ENCODE measurements around the gene ASPN.

ASPN gene

GRCh38 chr9:92474587-92474986 lies 7.7 kb downstream of the ASPN start:
- no peak overlapping the region for H3K27ac ChIP-seq (ENCODE audit: low read length)
- H3K4me1 ChIP-seq (ENCODE audit: control insufficient read depth, insufficient read depth, low read length) = peaks cover 18% of the 10 kb centered on the region
- H3K9ac ChIP-seq (ENCODE audit: low read length in 2 of 2) = no peak overlapping the region
- H3K9me3 ChIP-seq (ENCODE audit: control insufficient read depth in 2 of 2, low read length in 2 of 2) = no peaks in the 10 kb centered on the region
- H3K4me3 ChIP-seq (ENCODE audit: low read length in 2 of 2) = no peak overlapping the region
- H3K27me3 ChIP-seq (ENCODE audit: control insufficient read depth in 1 of 2, insufficient read depth in 2 of 2, low read length in 2 of 2) = no peaks in the 10 kb centered on the region
- peaks cover 5 to 6% of the 10 kb centered on the region in 2 donors for H3K36me3 ChIP-seq (ENCODE audit: control insufficient read depth in 2 of 2, insufficient read depth in 2 of 2, low read length in 2 of 2)

DNA sequence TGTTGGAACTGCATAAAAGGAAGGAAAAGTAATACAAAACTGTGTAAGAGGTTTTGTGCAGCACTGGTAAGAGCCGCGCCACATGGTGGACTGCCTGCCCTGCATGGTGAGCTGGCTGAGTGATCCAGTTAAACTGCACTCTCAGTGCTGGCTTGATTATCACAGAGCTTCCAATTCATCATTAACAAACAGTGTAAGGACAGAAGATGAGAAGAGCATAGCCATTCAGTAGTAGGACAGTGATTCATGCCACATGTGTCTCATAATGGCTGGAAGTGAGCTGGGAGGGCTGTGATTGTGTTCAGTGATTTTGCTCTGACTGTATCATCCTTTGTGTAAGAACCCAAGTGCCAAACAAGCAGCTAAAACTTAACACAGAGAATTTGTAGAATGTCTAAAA lies 14.1 kb downstream of the ASPN start:
- H3K9me3 ChIP-seq (ENCODE audit: control insufficient read depth in 2 of 2, low read length in 2 of 2) = no peaks in the 10 kb centered on the region
- H3K4me3 ChIP-seq (ENCODE audit: low read length in 2 of 2) = no peak overlapping the region
- no peak overlapping the region for H3K27ac ChIP-seq (ENCODE audit: low read length)
- H3K27me3 ChIP-seq (ENCODE audit: control insufficient read depth in 1 of 2, insufficient read depth in 2 of 2, low read length in 2 of 2) = no peaks in the 10 kb centered on the region
- H3K4me1 ChIP-seq (ENCODE audit: control insufficient read depth, insufficient read depth, low read length) = peaks cover 7% of the 10 kb centered on the region
- H3K36me3 ChIP-seq (ENCODE audit: control insufficient read depth in 2 of 2, insufficient read depth in 2 of 2, low read length in 2 of 2) = peaks cover 7 to 17% of the 10 kb centered on the region in 2 donors
- no peak overlapping the region for H3K9ac ChIP-seq (ENCODE audit: low read length in 2 of 2)

GRCh38 chr9:92467511-92467910 lies 14.8 kb downstream of the ASPN start:
- no peak overlapping the region for H3K4me3 ChIP-seq (ENCODE audit: low read length in 2 of 2)
- H3K36me3 ChIP-seq (ENCODE audit: control insufficient read depth in 2 of 2, insufficient read depth in 2 of 2, low read length in 2 of 2) = peaks cover 7 to 17% of the 10 kb centered on the region in 2 donors
- no peaks in the 10 kb centered on the region for H3K9me3 ChIP-seq (ENCODE audit: control insufficient read depth in 2 of 2, low read length in 2 of 2)
- peaks cover 7% of the 10 kb centered on the region for H3K4me1 ChIP-seq (ENCODE audit: control insufficient read depth, insufficient read depth, low read length)
- H3K9ac ChIP-seq (ENCODE audit: low read length in 2 of 2) = no peak overlapping the region
- H3K27me3 ChIP-seq (ENCODE audit: control insufficient read depth in 1 of 2, insufficient read depth in 2 of 2, low read length in 2 of 2) = no peaks in the 10 kb centered on the region
- no peak overlapping the region for H3K27ac ChIP-seq (ENCODE audit: low read length)

DNA sequence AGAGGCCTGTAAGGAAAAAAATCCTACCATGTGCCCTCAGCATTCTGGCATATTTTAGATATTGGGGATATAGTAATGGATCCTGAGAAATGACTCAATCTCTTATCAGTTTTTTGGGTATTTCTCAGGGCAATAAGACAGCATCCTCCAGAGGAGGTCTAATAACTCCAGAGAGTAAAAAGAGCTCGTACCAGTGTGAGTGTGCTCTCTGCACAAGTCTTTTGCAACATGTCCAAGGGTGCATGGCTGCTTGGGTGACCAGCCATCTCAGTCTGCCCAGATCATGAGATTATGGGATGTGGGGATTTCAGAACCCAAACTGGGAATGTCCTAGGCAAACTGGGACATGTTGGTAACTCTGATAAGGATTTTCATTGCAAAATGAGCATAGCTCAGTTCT lies 15.3 kb downstream of the ASPN start:
- peaks cover 7% of the 10 kb centered on the region for H3K4me1 ChIP-seq (ENCODE audit: control insufficient read depth, insufficient read depth, low read length)
- no peak overlapping the region for H3K4me3 ChIP-seq (ENCODE audit: low read length in 2 of 2)
- H3K9ac ChIP-seq (ENCODE audit: low read length in 2 of 2) = no peak overlapping the region
- no peak overlapping the region for H3K27ac ChIP-seq (ENCODE audit: low read length)
- H3K36me3 ChIP-seq (ENCODE audit: control insufficient read depth in 2 of 2, insufficient read depth in 2 of 2, low read length in 2 of 2) = peaks cover 7 to 17% of the 10 kb centered on the region in 2 donors
- H3K27me3 ChIP-seq (ENCODE audit: control insufficient read depth in 1 of 2, insufficient read depth in 2 of 2, low read length in 2 of 2) = no peaks in the 10 kb centered on the region
- no peaks in the 10 kb centered on the region for H3K9me3 ChIP-seq (ENCODE audit: control insufficient read depth in 2 of 2, low read length in 2 of 2)

DNA sequence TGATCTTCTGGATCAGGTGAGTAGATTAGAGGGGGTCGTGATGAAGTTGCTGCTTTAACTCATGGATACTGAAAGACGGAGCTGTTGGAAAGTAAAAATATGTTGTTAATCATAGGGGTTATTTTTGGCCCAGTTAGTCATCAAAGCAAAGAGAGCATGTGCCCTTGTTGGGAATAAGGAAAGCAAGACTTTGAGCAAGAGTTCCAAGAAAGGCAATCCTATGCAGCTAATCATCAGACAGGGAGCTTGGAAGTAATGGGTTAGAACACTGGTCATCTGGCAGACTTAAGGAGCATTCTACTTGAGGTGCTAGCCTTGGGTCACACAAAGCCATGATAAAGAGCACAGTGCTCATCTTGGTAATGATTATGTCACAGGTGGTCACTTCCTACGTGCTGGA lies 18.3 kb downstream of the ASPN start:
- H3K9ac ChIP-seq (ENCODE audit: low read length in 2 of 2) = peak overlapping the region; percentile 23 to 37
- peak overlapping the region; percentile 12 to 23 for H3K4me3 ChIP-seq (ENCODE audit: low read length in 2 of 2)
- peaks cover 7% of the 10 kb centered on the region for H3K4me1 ChIP-seq (ENCODE audit: control insufficient read depth, insufficient read depth, low read length)
- H3K9me3 ChIP-seq (ENCODE audit: control insufficient read depth in 2 of 2, low read length in 2 of 2) = no peaks in the 10 kb centered on the region
- no peaks in the 10 kb centered on the region for H3K27me3 ChIP-seq (ENCODE audit: control insufficient read depth in 1 of 2, insufficient read depth in 2 of 2, low read length in 2 of 2)
- peaks cover 7 to 15% of the 10 kb centered on the region in 2 donors for H3K36me3 ChIP-seq (ENCODE audit: control insufficient read depth in 2 of 2, insufficient read depth in 2 of 2, low read length in 2 of 2)
- H3K27ac ChIP-seq (ENCODE audit: low read length) = peak overlapping the region; percentile 86

GRCh38 chr9:92463387-92463786 lies 18.9 kb downstream of the ASPN start:
- Histone ChIP-seq H3K4me1 (ENCODE audit: control insufficient read depth, insufficient read depth, low read length) (peaks cover 7% of the 10 kb centered on the region), H3K9me3 (ENCODE audit: control insufficient read depth in 2 of 2, low read length in 2 of 2) (no peaks in the 10 kb centered on the region), H3K4me3 (ENCODE audit: low read length in 2 of 2) (no peak overlapping the region), H3K9ac (ENCODE audit: low read length in 2 of 2) (peak overlapping the region in 1 of 2 donors; percentile 23), H3K27me3 (ENCODE audit: control insufficient read depth in 1 of 2, insufficient read depth in 2 of 2, low read length in 2 of 2) (no peaks in the 10 kb centered on the region), H3K27ac (ENCODE audit: low read length) (peak overlapping the region; percentile 86), H3K36me3 (ENCODE audit: control insufficient read depth in 2 of 2, insufficient read depth in 2 of 2, low read length in 2 of 2) (peaks cover 7 to 13% of the 10 kb centered on the region in 2 donors)

GRCh38 chr9:92457576-92457975 lies 24.7 kb downstream of the ASPN start:
- no peak overlapping the region for H3K4me3 ChIP-seq (ENCODE audit: low read length in 2 of 2)
- H3K9ac ChIP-seq (ENCODE audit: low read length in 2 of 2) = no peak overlapping the region
- no peaks in the 10 kb centered on the region for H3K27me3 ChIP-seq (ENCODE audit: control insufficient read depth in 1 of 2, insufficient read depth in 2 of 2, low read length in 2 of 2)
- H3K4me1 ChIP-seq (ENCODE audit: control insufficient read depth, insufficient read depth, low read length) = no peaks in the 10 kb centered on the region
- H3K36me3 ChIP-seq (ENCODE audit: control insufficient read depth in 2 of 2, insufficient read depth in 2 of 2, low read length in 2 of 2) = peaks cover 0 to 7% of the 10 kb centered on the region in 2 donors
- H3K9me3 ChIP-seq (ENCODE audit: control insufficient read depth in 2 of 2, low read length in 2 of 2) = no peaks in the 10 kb centered on the region
- no peak overlapping the region for H3K27ac ChIP-seq (ENCODE audit: low read length)

GRCh38 chr9:92455217-92455616 lies 27.1 kb downstream of the ASPN start:
- no peak overlapping the region for H3K27ac ChIP-seq (ENCODE audit: low read length)
- H3K27me3 ChIP-seq (ENCODE audit: control insufficient read depth in 1 of 2, insufficient read depth in 2 of 2, low read length in 2 of 2) = no peaks in the 10 kb centered on the region
- H3K4me1 ChIP-seq (ENCODE audit: control insufficient read depth, insufficient read depth, low read length) = no peaks in the 10 kb centered on the region
- H3K4me3 ChIP-seq (ENCODE audit: low read length in 2 of 2) = no peak overlapping the region
- H3K36me3 ChIP-seq (ENCODE audit: control insufficient read depth in 2 of 2, insufficient read depth in 2 of 2, low read length in 2 of 2) = peaks cover 0 to 7% of the 10 kb centered on the region in 2 donors
- H3K9ac ChIP-seq (ENCODE audit: low read length in 2 of 2) = no peak overlapping the region
- no peaks in the 10 kb centered on the region for H3K9me3 ChIP-seq (ENCODE audit: control insufficient read depth in 2 of 2, low read length in 2 of 2)

- Histone ChIP-seq H3K4me1 (ENCODE audit: control insufficient read depth, insufficient read depth, low read length) (no peaks in the 10 kb centered on the region), H3K9me3 (ENCODE audit: control insufficient read depth in 2 of 2, low read length in 2 of 2) (no peaks in the 10 kb centered on the region), H3K36me3 (ENCODE audit: control insufficient read depth in 2 of 2, insufficient read depth in 2 of 2, low read length in 2 of 2) (no peaks in the 10 kb centered on the region), H3K9ac (ENCODE audit: low read length in 2 of 2) (no peak overlapping the region), H3K4me3 (ENCODE audit: low read length in 2 of 2) (no peak overlapping the region), H3K27me3 (ENCODE audit: control insufficient read depth in 1 of 2, insufficient read depth in 2 of 2, low read length in 2 of 2) (no peaks in the 10 kb centered on the region), H3K27ac (ENCODE audit: low read length) (no peak overlapping the region)
These were observed 35.8 kb downstream of the ASPN start for GRCh38 chr9:92446536-92446935.

GRCh38 chr9:92444841-92445240 lies 37.5 kb downstream of the ASPN start:
- H3K27me3 ChIP-seq (ENCODE audit: control insufficient read depth in 1 of 2, insufficient read depth in 2 of 2, low read length in 2 of 2) = no peaks in the 10 kb centered on the region
- H3K4me1 ChIP-seq (ENCODE audit: control insufficient read depth, insufficient read depth, low read length) = no peaks in the 10 kb centered on the region
- no peak overlapping the region for H3K4me3 ChIP-seq (ENCODE audit: low read length in 2 of 2)
- H3K9ac ChIP-seq (ENCODE audit: low read length in 2 of 2) = no peak overlapping the region
- H3K27ac ChIP-seq (ENCODE audit: low read length) = no peak overlapping the region
- H3K9me3 ChIP-seq (ENCODE audit: control insufficient read depth in 2 of 2, low read length in 2 of 2) = no peaks in the 10 kb centered on the region
- no peaks in the 10 kb centered on the region for H3K36me3 ChIP-seq (ENCODE audit: control insufficient read depth in 2 of 2, insufficient read depth in 2 of 2, low read length in 2 of 2)

GRCh38 chr9:92440751-92441046 lies 41.6 kb downstream of the ASPN start:
- H3K9me3 ChIP-seq (ENCODE audit: control insufficient read depth in 2 of 2, low read length in 2 of 2) = no peaks in the 10 kb centered on the region
- H3K4me1 ChIP-seq (ENCODE audit: control insufficient read depth, insufficient read depth, low read length) = no peaks in the 10 kb centered on the region
- H3K36me3 ChIP-seq (ENCODE audit: control insufficient read depth in 2 of 2, insufficient read depth in 2 of 2, low read length in 2 of 2) = no peaks in the 10 kb centered on the region
- no peak overlapping the region for H3K27ac ChIP-seq (ENCODE audit: low read length)
- H3K4me3 ChIP-seq (ENCODE audit: low read length in 2 of 2) = no peak overlapping the region
- no peaks in the 10 kb centered on the region for H3K27me3 ChIP-seq (ENCODE audit: control insufficient read depth in 1 of 2, insufficient read depth in 2 of 2, low read length in 2 of 2)
- H3K9ac ChIP-seq (ENCODE audit: low read length in 2 of 2) = no peak overlapping the region

Measured in stomach smooth muscle (tissue), 2 donors.